GM23338 (cell line): ENCODE results near the gene ZNF385C. TPM values are rescaled to one million over a fixed set of nuclear protein-coding genes. Genes with fewer than 3 reads are reported as not detected.

Source experiments
- ATAC-seq: fragments of 200-7000 bp; cut with Tn5 transposase; 3 replicates; pipeline ENCODE4 v1.9.1; 2020
- DNase-seq: peaks from one replicate; pipeline ENCODE4 v3.0.0-alpha.2; 2015; ENCODE audit warnings: low spot score
- H2AFZ ChIP-seq: fragments of 200-600 bp; sonication (generic); 2 replicates; pipeline ENCODE4 v1.8.0; 2016; ENCODE audit warnings: antibody characterized with exemption, mild to moderate bottlenecking, moderate library complexity
- H3F3A ChIP-seq: fragments of 200-600 bp; sonication (generic); replicated peaks from 2 replicates; pipeline ENCODE4 v1.8.0; 2017; ENCODE audit warnings: antibody characterized with exemption, mixed run types, low read depth
- H3K27ac ChIP-seq: fragments of 200-600 bp; sonication (generic); 2 replicates; pipeline ENCODE4 v1.6.1; 2016; ENCODE audit warnings: low read depth
- H3K27me3 ChIP-seq: fragments of 200-600 bp; sonication (generic); 2 replicates; pipeline ENCODE4 v1.8.0; 2016; ENCODE audit warnings: mild to moderate bottlenecking, mixed run types, moderate library complexity; ENCODE audit not compliant: insufficient read depth
- H3K36me3 ChIP-seq: fragments of 200-600 bp; sonication (generic); 2 replicates; pipeline ENCODE4 v1.8.0; 2016; ENCODE audit warnings: mild to moderate bottlenecking; ENCODE audit not compliant: insufficient read depth
- H3K4me1 ChIP-seq: fragments of 200-600 bp; sonication (generic); 2 replicates; pipeline ENCODE4 v1.8.0; 2016; ENCODE audit warnings: mild to moderate bottlenecking, moderate library complexity; ENCODE audit not compliant: insufficient read depth
- H3K4me2 ChIP-seq: fragments of 200-600 bp; sonication (generic); 2 replicates; pipeline ENCODE4 v1.7.1; 2017; ENCODE audit warnings: mixed run types
- H3K4me3 ChIP-seq: fragments of 200-600 bp; sonication (generic); 2 replicates; pipeline ENCODE4 v1.6.1; 2016; ENCODE audit warnings: mixed run types
- H3K79me2 ChIP-seq: fragments of 200-600 bp; sonication (generic); replicated peaks from 2 replicates; pipeline ENCODE4 v1.8.0; 2017; ENCODE audit warnings: mild to moderate bottlenecking; ENCODE audit not compliant: insufficient read depth
- H3K9me2 ChIP-seq: fragments of 200-600 bp; sonication (generic); 2 replicates; pipeline ENCODE4 v1.8.0; 2017; ENCODE audit not compliant: insufficient read depth
- H4K20me1 ChIP-seq: fragments of 200-600 bp; sonication (generic); replicated peaks from 2 replicates; pipeline ENCODE4 v1.8.0; 2017; ENCODE audit warnings: mild to moderate bottlenecking; ENCODE audit not compliant: insufficient read depth
- H3K27ac Mint-ChIP-seq: 2 replicates; pipeline ENCODE4 v1.8.0; 2020; ENCODE audit warnings: inconsistent platforms, mild to moderate bottlenecking, moderate library complexity, mixed read lengths
- H3K27me3 Mint-ChIP-seq: 3 replicates; pipeline ENCODE4 v1.8.0; 2022; ENCODE audit warnings: low read depth, mild to moderate bottlenecking, moderate library complexity, mixed read lengths, inconsistent platforms; ENCODE audit not compliant: insufficient read depth, poor library complexity
- H3K36me3 Mint-ChIP-seq: 3 replicates; pipeline ENCODE4 v1.8.0; 2021; ENCODE audit warnings: low read depth, mild to moderate bottlenecking, inconsistent platforms, moderate library complexity, mixed read lengths
- H3K4me1 Mint-ChIP-seq: 3 replicates; pipeline ENCODE4 v1.8.0; 2020; ENCODE audit warnings: mild to moderate bottlenecking, inconsistent platforms, mixed read lengths
- H3K4me3 Mint-ChIP-seq: 3 replicates; pipeline ENCODE4 v1.8.0; 2021; ENCODE audit warnings: moderate library complexity, mild to moderate bottlenecking, inconsistent platforms, mixed read lengths
- H3K9me3 Mint-ChIP-seq: 3 replicates; pipeline ENCODE4 v1.8.0; 2020; ENCODE audit warnings: moderate library complexity, mild to moderate bottlenecking, inconsistent platforms, mixed read lengths
- CREB1 ChIP-seq: fragments of 250-450 bp; sonication (Bioruptor Pico); IDR thresholded peaks from 2 replicates; pipeline ENCODE4 v1.5.0; 2020; ENCODE audit warnings: low read depth, mild to moderate bottlenecking, moderate library complexity
- EZH2phosphoT487 ChIP-seq: fragments of 200-600 bp; sonication (generic); IDR thresholded peaks from one replicate; pipeline ENCODE4 v1.8.1; 2018; ENCODE audit warnings: antibody characterized with exemption; ENCODE audit not compliant: unreplicated experiment
- JUNB ChIP-seq: IDR thresholded peaks from one replicate; pipeline ENCODE4 v1.6.1; 2016; ENCODE audit warnings: antibody characterized with exemption; ENCODE audit not compliant: unreplicated experiment
- NANOG ChIP-seq: IDR thresholded peaks from 2 replicates; pipeline ENCODE4 v1.6.1; 2016; ENCODE audit warnings: antibody characterized with exemption, borderline replicate concordance
- REST ChIP-seq: IDR thresholded peaks from one replicate; pipeline ENCODE4 v1.6.1; 2018; ENCODE audit warnings: antibody characterized with exemption; ENCODE audit not compliant: unreplicated experiment
- ZNF114 ChIP-seq: fragments of 250-450 bp; sonication (Bioruptor Pico); IDR thresholded peaks from 2 replicates; pipeline ENCODE4 v1.5.0; 2020; ENCODE audit warnings: mild to moderate bottlenecking, moderate library complexity
- ZNF331 ChIP-seq: fragments of 250-450 bp; sonication (Bioruptor Pico); IDR thresholded peaks from 2 replicates; pipeline ENCODE4 v1.5.0; 2020; ENCODE audit warnings: low read depth, mild to moderate bottlenecking, moderate library complexity
- ZNF462 ChIP-seq: fragments of 250-450 bp; sonication (Bioruptor Pico); IDR thresholded peaks from 2 replicates; pipeline ENCODE4 v1.5.0; 2020; ENCODE audit warnings: mild to moderate bottlenecking, moderate library complexity
- polyA plus RNA-seq: library from polyadenylated mRNA; unstranded; fragments of >200 nt; fragmentation: Nextera tagmentation; extraction: Ambion mirVana; gene quantifications from 2 replicates; pipeline ENCODE4 v1.2.1, GENCODE V29; 2016
- total RNA-seq: library from RNA; depleted of rRNA; stranded (reverse); fragments of >200 nt; shearing (Covaris generic); gene quantifications from 2 replicates; pipeline ENCODE4 v1.2.3, GENCODE V29; 2014

ZNF385C gene
- total and polyA plus RNA-seq, 2 experiments from 2014 or later, result 1.9 to 3.1 TPM

GRCh38 chr17:42127414-42127813 lies 29.1 kb upstream of the ZNF385C start:
- Histone ChIP-seq H3K27ac (no peak overlapping the region), H3K4me3 (no peak overlapping the region), H2AFZ (no peak overlapping the region), H3K36me3 (peaks cover 3% of the 10 kb centered on the region), H3K4me2 (no peak overlapping the region), H3K4me1 (peaks cover 2% of the 10 kb centered on the region; the same call in 1 of the 2 replicates), H3K27me3 (no peaks in the 10 kb centered on the region), H3K79me2 (peaks cover 11% of the 10 kb centered on the region; the same call in 1 of the 2 replicates), H3F3A (peaks cover 8% of the 10 kb centered on the region; the same call in 1 of the 2 replicates), H4K20me1 (peaks cover 4% of the 10 kb centered on the region), H3K9me2 (no peaks in the 10 kb centered on the region)
- no peak for TF ChIP-seq ZNF114
- TF ChIP-seq ZNF331, result no peak
- no peak for TF ChIP-seq EZH2phosphoT487
- no peak for TF ChIP-seq JUNB
- TF ChIP-seq ZNF462 (CRISPR knock-in tag), result no peak
- no peak for TF ChIP-seq REST
- TF ChIP-seq NANOG, result no peak
- TF ChIP-seq CREB1 (CRISPR knock-in tag), result no peak
- Mint-ChIP-seq H3K9me3 (no peaks in the 10 kb centered on the region; the same call in 2 of the 3 replicates), H3K27ac (no peak overlapping the region), H3K36me3 (peaks cover 60% of the 10 kb centered on the region), H3K4me3 (no peak overlapping the region), H3K27me3 (peaks cover 14% of the 10 kb centered on the region), H3K4me1 (peaks cover 15% of the 10 kb centered on the region)
- no peak for ATAC-seq
- no peak for DNase-seq
